Measurements from ENCODE around the gene MOB2. TPM values are rescaled to one million over a fixed set of nuclear protein-coding genes. Genes with fewer than 3 reads are reported as not detected.

MOB2 gene
- total RNA-seq (10 to 100 TPM; 35.5 to 53.7 (median 44.7) TPM), polyA plus RNA-seq (10 to 100 TPM; 27.4 to 61.1 TPM)
- long read RNA-seq, donor 1, transcript MOB2-202 (5 exons, 795 nt): major isoform, 6 of 65 reads
- long read RNA-seq, donor 1, partial matches to known transcripts: 44 of 65 reads
- long read RNA-seq, donor 1, other reads (novel, unspliced or antisense): 11 of 65 reads
- long read RNA-seq, donor 2, transcript MOB2-202 (5 exons, 795 nt): major isoform, 5 of 97 reads
- long read RNA-seq, donor 2, partial matches to known transcripts: 86 of 97 reads
- long read RNA-seq, donor 2, other reads (novel, unspliced or antisense): 6 of 97 reads
- long read RNA-seq, donor 3, partial matches to known transcripts: 40 of 52 reads
- long read RNA-seq, donor 3, other reads (novel, unspliced or antisense): 6 of 52 reads

- peak within 1 kb of the TSS in 9 of 12 donors; percentile 12 to 92 (median 26) for H3K27ac ChIP-seq
- TF ChIP-seq CTCF (IDR thresholded peaks at IDR 0.05) (no peak), POLR2A (IDR thresholded peaks at IDR 0.05) (no peak)
- H3K4me3 ChIP-seq: peak within 1 kb of the TSS in 10 of 12 donors; percentile 10 to 48 (median 36)
- 14 to 30% (median 28%) methylated on average over 12 to 31 of the region's 31 CpGs for WGBS, 4 donors
- intact Hi-C loops (cut with DNase I): no loop called here
- no peaks in the 10 kb centered on the region for H3K27me3 ChIP-seq
- no peaks in the 10 kb centered on the region for H3K36me3 ChIP-seq
- DNase-seq: peak in 4 of 5 donors; percentile 40 to 76 (median 60)
- H3K4me1 ChIP-seq: peaks cover 19 to 91% (median 65%) of the 10 kb centered on the region in 12 donors
- H3K9me3 ChIP-seq: no peaks in the 10 kb centered on the region
- peak in 3 of 4 donors; percentile 48 to 63 (median 58) for ATAC-seq
These were observed at the start of gene MOB2 for GRCh38 chr11:1486054-1486825. Gene MOB2, minus strand, starts transcription at chr11:1486779. Its CDS starts 223 bp downstream, at chr11:1486556.

- 67 to 81% (median 77%) methylated on average over 14 of the region's 14 CpGs for WGBS, 4 donors
- no peak for TF ChIP-seq POLR2A (IDR thresholded peaks at IDR 0.05)
- no peak for TF ChIP-seq CTCF (IDR thresholded peaks at IDR 0.05)
- ATAC-seq: peak in 1 of 4 donors; percentile 36
- Histone ChIP-seq H3K4me3 (no peak overlapping the region), H3K9me3 (no peaks in the 10 kb centered on the region), H3K27ac (peak overlapping the region in 6 of 12 donors; percentile 3 to 87 (median 47)), H3K4me1 (peaks cover 24 to 79% (median 71%) of the 10 kb centered on the region in 12 donors), H3K36me3 (peaks cover 0 to 36% (median 5%) of the 10 kb centered on the region in 9 donors), H3K27me3 (no peaks in the 10 kb centered on the region)
- peak in 1 of 5 donors; percentile 47 for DNase-seq
- intact Hi-C loops (cut with DNase I): loop anchor here in 1 of 10 donors (5.0 kb wide), 1 partner anchor 38 kb away; the partner anchor contains the start of gene DUSP8
These were observed 48.1 kb upstream of the MOB2 start for GRCh38 chr11:1534682-1535081.

GRCh38 chr11:1534171-1534570 is 47.6 kb upstream of the MOB2 start:
- intact Hi-C loops (cut with DNase I): no loop called here
- Histone ChIP-seq H3K27me3 (no peaks in the 10 kb centered on the region), H3K36me3 (peaks cover 0 to 36% (median 5%) of the 10 kb centered on the region in 9 donors), H3K27ac (peak overlapping the region in 4 of 12 donors; percentile 10 to 87 (median 50)), H3K4me1 (peaks cover 24 to 84% (median 74%) of the 10 kb centered on the region in 12 donors), H3K9me3 (no peaks in the 10 kb centered on the region), H3K4me3 (no peak overlapping the region)
- ATAC-seq (no peak), DNase-seq (peak in 1 of 5 donors; percentile 18)
- no peak for TF ChIP-seq POLR2A (IDR thresholded peaks at IDR 0.05)
- WGBS, 4 donors: 82 to 92% (median 88%) methylated on average over 7 of the region's 7 CpGs

- no peak overlapping the region for H3K4me3 ChIP-seq
- no peak for ATAC-seq
- DNase-seq: peak in 1 of 5 donors; percentile 14
- peaks cover 0 to 36% (median 5%) of the 10 kb centered on the region in 9 donors for H3K36me3 ChIP-seq
- peaks cover 24 to 93% (median 83%) of the 10 kb centered on the region in 12 donors for H3K4me1 ChIP-seq
- TF ChIP-seq CTCF (IDR thresholded peaks at IDR 0.05) (no peak), POLR2A (IDR thresholded peaks at IDR 0.05) (no peak)
- no peaks in the 10 kb centered on the region for H3K27me3 ChIP-seq
- WGBS, 4 donors: 65 to 80% (median 72%) methylated on average over 9 to 10 of the region's 10 CpGs
- H3K27ac ChIP-seq: peak overlapping the region; percentile 26 to 88 (median 80)
- intact Hi-C loops (cut with DNase I): no loop called here
- no peaks in the 10 kb centered on the region for H3K9me3 ChIP-seq
These were observed 46.8 kb upstream of the MOB2 start for GRCh38 chr11:1533342-1533725.
